WTC11 (cell line): ENCODE measurements around the gene SCN9A.

Experiments
- CBFB ChIP-seq: sonication (generic); formaldehyde crosslinking; IDR thresholded peaks from 2 replicates; pipeline ENCODE4 v1.8.1; 2022; ENCODE audit warnings: mild to moderate bottlenecking, low read depth, missing genetic modification reagents
- CREB1 ChIP-seq: sonication (generic); formaldehyde crosslinking; IDR thresholded peaks from 2 replicates; pipeline ENCODE4 v1.8.0; 2023; ENCODE audit warnings: mild to moderate bottlenecking, missing genetic modification reagents
- CTCF ChIP-seq: fragments of 200-600 bp; IDR thresholded peaks from 2 replicates; pipeline ENCODE4 v1.8.0; 2022; ENCODE audit warnings: antibody characterized with exemption
- NR2C2 ChIP-seq: sonication (generic); formaldehyde crosslinking; IDR thresholded peaks from 2 replicates; pipeline ENCODE4 v1.8.0; 2022; ENCODE audit warnings: mild to moderate bottlenecking, missing genetic modification reagents
- TF ChIP-seq, protein P1 (sequence below): sonication (generic); formaldehyde crosslinking; IDR thresholded peaks from 2 replicates; pipeline ENCODE4 v1.8.1; 2023; ENCODE audit warnings: mild to moderate bottlenecking, moderate library complexity, missing genetic modification reagents

- TF ChIP-seq CREB1 (CRISPR knock-in tag) = no peak
- TF ChIP-seq CTCF = no peak
- no peak for TF ChIP-seq NR2C2 (CRISPR knock-in tag)
- TF ChIP-seq, protein P1, sequence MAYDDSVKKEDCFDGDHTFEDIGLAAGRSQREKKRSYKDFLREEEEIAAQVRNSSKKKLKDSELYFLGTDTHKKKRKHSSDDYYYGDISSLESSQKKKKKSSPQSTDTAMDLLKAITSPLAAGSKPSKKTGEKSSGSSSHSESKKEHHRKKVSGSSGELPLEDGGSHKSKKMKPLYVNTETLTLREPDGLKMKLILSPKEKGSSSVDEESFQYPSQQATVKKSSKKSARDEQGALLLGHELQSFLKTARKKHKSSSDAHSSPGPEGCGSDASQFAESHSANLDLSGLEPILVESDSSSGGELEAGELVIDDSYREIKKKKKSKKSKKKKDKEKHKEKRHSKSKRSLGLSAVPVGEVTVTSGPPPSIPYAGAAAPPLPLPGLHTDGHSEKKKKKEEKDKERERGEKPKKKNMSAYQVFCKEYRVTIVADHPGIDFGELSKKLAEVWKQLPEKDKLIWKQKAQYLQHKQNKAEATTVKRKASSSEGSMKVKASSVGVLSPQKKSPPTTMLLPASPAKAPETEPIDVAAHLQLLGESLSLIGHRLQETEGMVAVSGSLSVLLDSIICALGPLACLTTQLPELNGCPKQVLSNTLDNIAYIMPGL = no peak
- no peak for TF ChIP-seq CBFB (CRISPR knock-in tag)
Measured at GRCh38 chr2:166413255-166413654, 37.5 kb upstream of the SCN9A start.
